SKM-1 treated with dmso at 0.1 percent for 144 hours (cell line): ENCODE measurements around the gene FCMR.
A peak's percentile ranks its signal among the peaks of the same experiment; 100 is the strongest.

Source experiments
- DNase-seq: peaks from one replicate; lab custom pipeline; 2025; ENCODE audit not compliant: unreplicated experiment; lab: John Stamatoyannopoulos, UW

Gene FCMR

DNA sequence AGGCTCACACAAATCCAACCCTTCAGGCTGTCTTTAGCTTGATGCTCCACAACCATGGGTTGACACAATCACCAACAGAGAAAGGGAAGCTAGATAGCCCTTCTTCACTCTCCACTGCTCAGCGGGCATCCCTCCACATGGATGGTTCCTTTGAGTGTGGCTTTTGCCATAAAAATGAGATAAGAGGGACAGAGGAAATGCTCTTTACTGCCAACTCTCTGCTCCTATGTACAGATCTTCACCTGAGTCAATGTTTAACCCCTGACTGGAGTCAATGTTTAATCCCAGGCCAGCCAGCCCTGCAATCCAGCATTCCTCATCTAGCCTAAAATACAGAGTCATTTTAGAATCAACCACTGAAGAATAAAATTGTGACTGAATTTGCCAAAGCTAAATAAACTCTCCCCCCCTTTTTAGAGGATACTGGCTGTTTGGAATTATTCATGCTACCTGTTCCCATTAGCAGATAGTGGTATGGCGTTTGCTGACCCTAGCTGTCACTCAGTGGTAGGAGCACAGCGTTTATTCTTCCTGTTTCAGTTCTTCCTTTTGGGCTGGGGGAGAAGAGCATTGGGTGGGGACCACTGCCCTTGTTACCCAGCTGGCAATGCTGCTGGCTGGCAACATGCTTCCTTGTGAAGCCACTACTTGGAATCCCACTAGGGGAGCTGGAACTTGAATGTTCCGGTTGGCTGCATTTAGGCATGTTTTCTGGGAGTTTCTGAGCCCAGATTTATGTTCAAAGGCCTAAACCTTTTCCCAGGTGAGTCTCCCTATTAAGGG, 29.8 kb upstream of the FCMR start:
- DNase-seq, result no peak

DNA sequence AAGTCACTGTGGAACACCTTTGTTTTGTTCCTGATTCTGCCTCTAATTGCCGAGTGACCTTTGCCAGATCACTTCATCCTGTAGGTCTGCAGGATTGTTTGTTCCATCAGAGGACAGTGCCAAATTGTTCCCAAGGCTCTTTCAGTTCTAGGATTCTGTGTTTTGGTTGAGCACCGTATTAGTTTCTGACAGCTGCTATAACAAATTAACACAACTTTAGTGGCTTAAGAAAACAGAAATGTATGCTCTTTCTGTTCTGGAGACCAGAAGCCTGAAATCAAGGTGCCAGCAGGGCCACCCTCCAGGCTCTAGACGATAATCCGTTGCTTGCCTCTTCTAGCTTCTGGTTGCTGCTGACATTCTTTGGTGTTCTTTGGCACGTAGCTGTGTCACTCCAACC, 27.9 kb upstream of the FCMR start:
- no peak for DNase-seq

DNA sequence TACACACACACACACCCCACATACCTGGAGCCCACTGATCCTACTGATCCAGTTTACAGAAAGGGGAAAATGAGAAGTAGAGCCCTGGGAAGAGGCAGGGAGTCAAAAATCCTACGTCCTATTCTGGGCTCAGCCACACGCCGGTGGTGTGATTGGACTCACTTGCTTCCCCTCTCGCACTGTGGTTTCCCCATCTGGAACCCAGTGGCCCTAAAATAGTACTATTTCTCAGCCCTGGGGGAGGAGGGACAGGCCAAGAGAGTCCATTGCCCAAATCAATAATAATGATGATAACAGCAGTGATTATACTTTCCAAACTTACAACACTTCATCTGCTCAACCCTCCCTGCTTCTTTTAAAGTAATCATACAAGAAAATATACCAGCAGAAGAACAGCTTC, 27.5 kb upstream of the FCMR start:
- DNase-seq, result peak; percentile 25

DNA sequence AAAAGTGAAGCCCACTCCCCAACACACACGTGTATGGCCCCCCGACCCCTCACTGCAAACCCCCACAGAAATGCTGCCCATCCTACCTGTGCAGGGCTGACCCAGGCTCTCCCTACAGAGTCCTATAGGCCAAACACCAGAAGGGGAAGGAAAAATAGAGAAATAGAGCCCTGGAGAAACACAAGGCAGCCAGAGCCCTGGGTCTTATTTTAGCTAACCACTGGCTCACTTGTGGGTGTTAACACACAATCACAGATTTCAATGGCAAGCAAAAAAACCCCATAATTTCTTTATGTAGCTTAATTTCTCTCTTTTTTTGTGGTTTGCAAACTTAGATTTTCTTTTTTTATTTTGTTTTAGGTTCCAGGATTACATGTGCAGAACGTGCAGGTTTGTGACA, 25.5 kb upstream of the FCMR start:
- DNase-seq, result peak; percentile 49

DNA sequence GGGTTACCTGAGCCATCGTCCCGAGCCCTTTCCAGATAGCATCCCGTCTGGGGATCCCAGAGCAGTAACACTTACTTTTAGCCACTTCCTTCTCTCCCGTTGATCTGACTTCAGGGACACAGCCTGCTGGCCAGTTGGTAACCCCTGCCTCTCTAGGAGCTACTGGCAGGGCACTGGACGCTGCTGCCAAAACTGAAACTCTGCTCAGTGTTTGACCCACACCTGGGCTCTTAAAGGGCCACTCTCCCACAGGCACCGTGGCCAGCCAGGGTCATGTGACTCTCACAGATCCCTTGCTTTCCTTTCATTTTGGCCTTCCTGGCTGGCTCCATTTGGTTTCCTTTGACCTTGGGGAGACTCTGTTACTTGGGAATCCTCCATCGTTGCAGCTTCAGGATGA, 24.5 kb upstream of the FCMR start, which contains the start of gene PIGR:
Gene PIGR (minus strand): TSS at position 206 of the 400 bp plus-strand sequence. CDS start 5,935 bp downstream, outside the sequence.
- DNase-seq, result no peak

DNA sequence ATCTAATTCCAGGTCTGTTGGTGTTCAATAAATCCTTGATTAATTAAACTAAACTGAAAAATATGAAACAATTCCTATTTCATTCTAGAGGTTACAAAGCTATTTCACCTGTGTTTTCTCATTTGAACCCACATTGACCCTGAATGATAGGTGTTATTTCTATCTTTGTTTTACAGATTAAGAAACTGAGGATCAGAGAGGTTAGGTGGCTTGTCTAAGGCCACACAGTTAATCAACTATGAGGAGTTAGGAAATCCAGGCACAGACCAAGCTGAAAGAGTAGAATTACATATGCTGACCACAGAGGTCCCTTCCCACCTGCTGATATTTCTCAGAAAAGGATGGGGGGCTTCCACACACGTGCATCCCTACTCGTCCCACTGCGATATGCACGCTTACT, 24.0 kb upstream of the FCMR start:
- no peak for DNase-seq

DNA sequence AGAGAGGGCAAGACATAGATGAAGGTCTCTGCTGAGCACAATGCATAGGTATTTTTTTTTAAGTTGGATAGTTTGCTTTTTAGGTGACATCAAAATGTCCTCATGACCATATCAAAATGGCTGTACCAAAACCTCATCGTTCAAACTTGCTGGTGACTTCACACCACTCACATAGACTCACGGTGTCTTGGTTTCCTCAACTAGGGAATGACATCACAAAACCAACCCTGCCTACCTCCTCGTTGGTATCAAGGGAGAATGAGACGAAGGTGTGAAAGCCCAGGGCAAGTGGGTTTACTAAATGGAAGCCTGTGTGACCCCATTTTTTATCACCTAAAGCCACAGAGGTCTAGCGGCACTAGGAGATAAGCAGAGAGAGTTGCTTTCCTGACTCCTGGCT, 23.0 kb upstream of the FCMR start:
- DNase-seq, result no peak

DNA sequence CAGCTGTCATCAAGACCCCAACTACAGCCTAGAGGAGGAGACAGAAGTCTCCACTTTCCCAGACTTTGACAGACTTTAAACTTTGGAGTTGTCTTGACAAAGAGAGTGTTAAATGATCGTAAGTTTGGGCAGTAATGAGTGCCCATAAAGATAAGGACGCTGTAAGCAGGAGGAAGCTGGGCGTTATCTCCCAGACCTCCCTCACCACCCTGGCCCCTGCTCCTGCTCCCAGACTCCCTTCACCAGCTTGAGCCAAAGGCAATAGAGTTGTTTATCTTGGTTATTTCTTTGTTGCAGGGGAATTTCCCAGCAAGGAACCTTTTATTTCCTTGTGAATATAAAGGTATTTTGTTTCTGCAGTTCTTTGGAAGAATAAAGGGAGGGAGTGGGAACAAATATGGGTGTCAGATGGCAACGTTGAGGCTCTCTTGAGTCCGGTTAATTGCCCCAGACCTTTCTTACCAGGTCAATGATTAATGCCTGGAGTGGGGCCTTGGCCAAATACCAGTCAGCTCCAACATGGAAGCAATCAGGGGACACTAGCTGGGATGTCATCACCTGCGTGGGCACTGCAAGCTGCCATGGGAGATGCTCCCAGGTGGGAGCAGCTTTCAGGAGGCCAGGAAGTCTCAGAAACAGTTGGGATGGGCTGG, 20.2 kb upstream of the FCMR start:
- DNase-seq, result no peak

DNA sequence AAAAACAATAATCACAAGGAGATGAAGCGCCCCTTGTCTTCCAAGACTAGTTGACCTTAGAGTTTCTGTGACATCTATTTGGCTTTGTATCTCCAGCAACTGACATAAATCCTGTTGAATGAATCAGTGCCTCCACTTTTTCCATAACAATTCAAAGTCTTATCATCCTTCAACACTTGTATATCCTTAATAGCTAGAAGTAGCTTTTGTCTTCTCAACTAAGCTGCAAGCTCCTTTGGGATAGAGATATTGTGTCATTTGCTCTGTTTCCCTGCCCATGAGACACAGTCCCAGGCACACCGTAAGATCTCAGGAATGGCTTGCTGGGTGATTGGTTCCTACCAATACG, 18.8 kb upstream of the FCMR start:
- DNase-seq, result no peak

DNA sequence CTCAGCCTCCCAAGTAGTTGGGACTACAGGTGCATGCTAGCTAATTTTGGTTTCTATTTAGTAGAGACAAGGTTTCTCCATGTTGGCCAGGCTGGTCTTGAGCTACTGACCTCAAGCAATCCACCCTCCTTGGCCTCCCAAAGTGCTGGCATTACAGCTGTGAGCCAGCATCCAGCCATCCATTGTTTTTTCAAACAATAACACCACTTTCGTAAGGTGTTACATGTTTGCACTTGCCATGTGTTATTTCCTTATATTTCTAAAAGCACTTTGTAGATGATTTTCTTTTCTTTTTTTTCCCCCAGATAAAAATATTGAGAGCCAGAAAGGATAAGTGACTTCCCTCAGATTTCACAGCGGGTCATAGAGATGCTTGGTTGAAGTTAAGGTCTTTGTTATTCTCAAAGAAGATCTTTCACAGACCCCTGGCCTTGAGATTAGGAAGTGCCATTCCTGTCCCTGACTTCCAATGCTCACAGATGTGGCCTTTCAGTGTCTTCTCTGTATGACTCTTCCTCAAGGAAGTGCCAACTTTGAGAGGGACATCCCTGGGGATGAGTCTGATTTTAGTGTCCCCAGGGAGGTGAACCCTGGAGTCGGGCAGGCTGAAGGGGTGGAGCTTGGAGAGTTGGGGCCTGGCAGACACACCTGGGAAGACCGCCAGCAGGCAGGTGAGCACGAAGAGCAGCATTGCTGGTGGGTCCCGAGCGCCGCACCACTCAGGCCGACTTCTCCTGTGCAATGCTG, 18.3 kb upstream of the FCMR start:
- no peak for DNase-seq

DNA sequence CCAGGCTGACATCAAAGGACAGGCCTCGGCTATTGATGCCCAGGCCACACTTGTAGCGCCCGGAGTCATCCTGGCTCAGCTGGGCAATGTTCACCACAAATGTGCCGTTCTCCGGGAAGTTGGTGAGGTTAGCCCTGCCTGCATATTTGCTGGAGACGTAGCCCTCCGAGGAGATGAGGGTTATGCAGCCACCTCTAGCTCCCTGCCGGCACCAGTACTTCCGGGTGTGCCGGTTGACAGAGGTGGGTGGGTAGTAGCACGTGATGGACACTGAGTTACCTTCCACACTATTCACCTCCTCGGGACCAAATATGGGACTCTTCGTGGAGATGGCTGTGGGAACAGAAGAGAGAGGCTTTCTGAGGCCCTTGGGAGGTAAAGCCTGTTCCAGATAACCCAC, 17.4 kb upstream of the FCMR start:
- no peak for DNase-seq

DNA sequence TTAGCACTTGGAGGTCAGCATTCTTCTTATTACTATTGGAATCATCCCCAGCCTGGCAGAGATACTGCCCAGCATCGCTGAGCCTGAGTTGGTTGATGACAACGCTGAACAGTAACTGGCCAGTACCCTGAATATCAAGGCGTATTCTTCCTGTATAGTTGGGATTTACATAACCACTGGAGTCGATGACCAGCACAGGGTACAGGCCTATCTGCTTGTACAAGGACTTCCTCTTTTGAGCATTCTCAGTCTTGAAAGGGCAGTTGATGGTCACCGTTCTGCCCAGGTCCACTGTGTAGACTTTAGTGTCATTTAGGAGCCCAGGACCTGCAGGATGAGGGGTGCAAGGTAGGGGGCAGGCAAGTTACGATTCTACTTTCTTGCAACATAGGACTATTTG, 15.7 kb upstream of the FCMR start:
- no peak for DNase-seq

DNA sequence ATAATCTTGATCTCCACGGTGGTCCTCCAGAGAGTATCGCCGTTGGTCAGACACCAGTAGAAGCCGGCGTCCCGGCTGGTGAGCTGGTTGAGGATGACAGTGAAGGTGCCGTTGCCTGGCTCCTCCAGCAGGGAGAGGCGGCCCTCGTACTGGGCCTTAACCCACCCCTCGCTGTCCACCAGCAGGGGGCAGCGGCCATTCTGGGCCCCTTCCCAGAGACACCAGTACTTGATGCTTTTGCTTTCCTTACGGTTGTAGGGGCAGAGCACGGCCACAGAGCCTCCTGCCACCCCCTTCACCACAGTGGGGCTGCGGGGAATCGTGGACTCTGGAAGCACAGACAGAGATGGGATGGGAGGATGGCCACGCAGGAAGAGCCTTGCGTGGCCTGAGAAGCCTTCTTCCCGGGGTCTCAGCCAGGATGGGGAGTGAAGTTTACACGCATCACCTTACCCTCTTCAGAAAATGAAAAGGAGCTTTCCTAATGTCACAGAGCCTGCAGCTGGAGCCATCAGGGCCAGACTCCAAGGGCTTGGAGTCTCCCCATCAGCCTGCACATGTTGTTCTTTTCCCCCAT, 13.8 kb upstream of the FCMR start:
- DNase-seq, result peak; percentile 59

DNA sequence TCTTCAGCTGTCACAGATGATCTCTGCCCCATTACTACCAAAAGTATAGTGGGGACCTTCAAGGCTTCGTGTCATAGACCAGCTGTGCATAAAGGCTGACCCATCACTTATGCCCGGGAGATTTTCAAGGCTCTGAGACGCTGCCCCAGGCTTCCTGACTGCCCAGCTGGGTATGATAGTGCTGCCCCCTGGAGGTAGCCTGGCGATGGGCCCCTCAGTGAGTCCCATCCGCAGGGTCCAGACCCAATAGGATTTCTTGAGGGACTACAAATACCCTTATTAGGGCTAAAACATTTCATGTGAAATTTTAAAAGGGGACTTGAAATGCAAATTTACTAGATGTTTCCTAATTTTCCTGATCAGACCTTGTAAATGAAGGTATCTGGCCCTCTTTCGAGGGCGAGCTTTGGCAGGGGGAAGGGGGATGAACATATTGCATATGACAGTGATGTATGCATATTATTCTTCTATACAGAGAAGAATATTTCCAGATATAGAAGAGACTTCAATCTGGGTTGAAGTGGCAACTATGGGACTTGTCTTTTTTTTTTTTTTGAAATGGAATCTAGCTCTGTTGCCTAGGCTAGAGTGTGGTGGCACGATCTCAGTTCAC, 11.7 kb upstream of the FCMR start:
- DNase-seq, result peak; percentile 42

DNA sequence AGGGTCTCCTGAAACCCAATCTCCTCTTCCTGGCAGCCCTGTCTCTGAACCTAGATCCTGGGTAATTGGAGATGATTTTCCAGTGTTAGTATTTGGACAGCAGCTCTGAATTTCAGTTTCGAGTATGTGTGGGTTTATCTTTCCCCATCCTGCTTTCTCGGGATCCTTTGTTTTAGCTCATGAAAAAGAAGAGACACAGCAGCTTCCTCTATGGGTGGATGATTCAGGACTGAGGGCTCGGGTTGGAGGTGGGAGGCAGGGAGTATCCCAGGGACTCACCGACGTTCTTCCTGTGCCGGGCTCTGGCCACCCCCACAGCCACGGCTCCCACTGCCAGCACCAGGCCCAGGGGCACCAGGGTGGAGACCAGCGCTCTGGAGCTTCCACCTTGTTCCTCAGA, 10.4 kb upstream of the FCMR start:
- no peak for DNase-seq

DNA sequence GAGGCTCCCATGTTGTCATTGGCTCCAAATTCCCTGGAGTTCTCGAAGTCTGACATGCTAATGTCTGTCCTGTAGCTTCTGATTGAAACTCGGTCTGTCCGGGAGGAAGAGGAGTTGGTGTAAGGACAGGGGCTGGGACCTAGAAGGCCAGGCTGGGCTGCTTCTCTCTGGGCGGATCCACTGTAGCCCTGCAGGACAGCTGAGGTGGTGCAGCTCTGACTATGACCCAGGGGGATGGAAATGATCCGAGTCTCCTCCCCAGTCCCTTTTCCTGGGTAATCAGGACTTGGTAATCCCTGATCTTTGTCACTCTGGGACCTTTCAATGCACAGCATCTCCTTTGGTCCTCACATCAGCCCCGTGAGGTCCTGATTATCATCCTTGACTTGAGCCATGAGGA, 10.0 kb upstream of the FCMR start:
- DNase-seq, result no peak

DNA sequence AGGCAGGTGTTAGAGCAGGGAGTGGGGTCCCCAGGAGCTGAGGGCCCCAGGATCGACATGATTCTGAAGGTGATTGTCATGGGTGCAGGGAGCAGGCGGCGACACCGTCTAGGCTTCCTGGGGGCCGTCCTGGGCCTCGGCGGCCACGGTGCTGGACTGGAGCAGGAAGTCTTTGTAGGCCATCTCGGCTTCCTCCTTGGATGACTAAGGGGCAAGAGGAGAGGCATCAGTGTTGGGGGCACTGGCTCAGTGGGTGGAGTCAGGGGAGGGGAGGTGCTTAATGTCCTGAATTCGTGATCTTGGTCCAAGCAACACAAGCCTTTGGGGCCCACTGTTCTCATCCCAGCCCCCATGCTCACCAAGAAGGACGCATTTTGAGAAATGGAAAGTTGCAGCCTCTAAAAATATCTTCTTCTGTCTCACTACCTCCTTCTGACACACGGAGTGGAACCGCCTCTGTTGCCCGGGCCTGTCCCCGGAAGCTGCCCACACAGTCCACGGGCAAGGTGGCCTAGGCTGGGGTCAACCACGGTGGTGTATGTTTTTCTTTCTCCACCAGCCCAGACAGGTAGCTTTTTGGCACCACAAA, 8.6 kb upstream of the FCMR start:
- no peak for DNase-seq

DNA sequence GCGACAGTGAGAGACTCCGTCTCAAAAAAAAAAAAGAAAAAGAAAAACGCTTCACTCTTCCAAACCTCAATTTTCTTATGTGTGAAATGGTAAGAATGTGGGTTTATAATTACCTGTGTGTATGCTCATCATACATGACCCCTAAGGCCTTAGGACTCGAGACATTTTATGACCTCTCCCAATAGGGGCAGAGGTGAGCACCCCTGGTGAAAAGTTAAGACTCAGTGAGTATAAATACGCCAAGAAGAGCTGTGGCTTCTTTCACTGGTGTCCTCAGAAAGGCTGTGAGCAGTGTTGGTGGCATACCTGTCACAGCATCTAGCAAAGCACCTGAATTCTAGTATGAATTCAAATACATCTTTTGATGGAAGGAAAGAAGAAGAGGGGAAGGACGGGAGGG, 7.8 kb upstream of the FCMR start:
- no peak for DNase-seq

DNA sequence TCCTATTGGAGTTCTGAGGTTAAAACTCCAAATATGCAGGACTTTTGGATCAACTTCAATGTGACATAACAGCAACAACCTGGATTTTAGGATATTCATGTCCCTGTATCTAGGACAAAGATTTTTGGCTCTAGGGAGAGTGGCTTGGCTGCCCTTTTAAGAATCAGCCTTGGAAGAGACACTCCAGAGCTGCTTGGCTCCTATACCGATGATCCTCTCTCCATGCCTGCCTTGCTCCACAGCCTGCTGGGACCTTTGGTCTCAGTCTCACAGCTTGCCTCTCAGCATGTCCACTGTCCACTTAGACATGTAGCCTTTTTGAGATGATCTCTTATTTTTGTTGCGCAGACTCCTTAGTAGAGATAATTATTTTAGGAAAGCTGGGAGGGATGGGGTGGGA, 4.5 kb upstream of the FCMR start:
- no peak for DNase-seq

DNA sequence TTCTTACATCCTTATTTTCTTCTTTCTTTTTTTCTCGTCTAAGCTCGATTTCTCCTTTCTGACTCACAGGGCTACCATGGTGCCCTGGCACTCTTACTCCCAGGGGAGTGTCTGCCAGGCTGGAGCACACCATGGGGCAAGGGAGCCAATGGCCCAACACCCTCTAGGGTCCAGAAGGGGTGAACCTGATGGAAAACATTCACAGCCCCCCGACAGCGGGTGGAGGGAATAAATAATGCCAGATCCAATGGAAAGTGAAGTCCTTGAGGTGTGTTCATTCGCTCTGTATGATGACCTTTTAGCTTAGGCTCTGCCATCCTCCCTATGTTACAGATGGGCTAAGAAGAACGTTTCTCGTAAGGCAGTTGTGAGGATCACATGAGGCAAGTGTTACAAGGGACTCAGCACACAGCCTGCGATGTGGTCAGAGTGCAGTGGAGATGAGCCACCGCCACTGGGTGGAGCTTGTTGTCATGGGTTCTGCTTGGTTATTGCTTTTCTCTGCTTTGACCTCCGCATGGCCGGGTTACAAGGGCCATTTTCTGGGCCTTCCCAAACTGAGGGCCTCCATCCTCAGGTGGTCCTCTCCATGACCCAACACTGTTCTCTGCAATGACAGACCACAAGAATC, 3.5 kb upstream of the FCMR start:
- peak; percentile 57 for DNase-seq
